ENCODE data around the gene SMC3. TPM values are rescaled to one million over a fixed set of nuclear protein-coding genes. Genes with fewer than 3 reads are reported as not detected.
A peak's percentile ranks its signal among the peaks of the same experiment; 100 is the strongest.
"Not testable (repeated sequence)": the region's sequence is repeated elsewhere in the genome, so short reads cannot be mapped to it uniquely, and the experiment has no call there.

The SMC3 gene
- total and polyA plus RNA-seq, 12 donors, result 11.1 to 23.5 (median 20.0) TPM

DNA sequence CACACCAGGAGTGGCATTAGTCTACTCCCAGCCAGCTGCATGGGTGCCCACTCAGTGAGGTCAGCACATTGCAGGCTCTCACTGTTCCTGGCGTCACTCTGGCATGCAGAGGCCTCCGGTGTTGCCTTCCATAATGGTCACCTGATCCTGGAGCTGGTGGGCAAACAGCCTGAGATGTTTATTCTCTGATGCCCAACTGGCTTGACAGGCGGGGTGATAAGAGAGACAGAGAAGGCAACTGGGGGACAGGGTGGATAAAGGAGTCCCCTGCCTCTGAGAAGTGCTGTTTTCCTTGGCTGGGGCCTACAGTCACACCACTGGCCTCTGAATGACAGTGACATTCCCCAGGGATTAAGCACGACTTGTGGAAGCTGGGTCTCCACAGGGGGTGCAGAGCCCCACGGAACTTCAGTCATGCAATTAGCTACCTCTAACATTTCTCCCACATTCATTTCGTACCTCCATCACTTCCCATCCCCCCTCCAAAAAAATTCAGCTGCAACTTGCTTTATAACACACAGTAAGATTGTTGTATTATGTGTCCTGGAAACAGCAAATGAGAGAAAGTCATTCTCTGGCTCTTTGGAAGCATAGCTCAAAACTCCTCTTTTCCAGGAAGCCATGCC lies 69.5 kb downstream of the SMC3 start:
- DNase-seq (peak; percentile 54 to 75), ATAC-seq (peak; percentile 47 to 94 (median 86))
- Histone ChIP-seq H3K27me3 (peaks cover 0 to 19% (median 5%) of the 10 kb centered on the region in 7 donors), H3K4me3 (no peak overlapping the region), H3K4me1 (peaks cover 0 to 44% (median 22%) of the 10 kb centered on the region in 9 donors), H3K36me3 (no peaks in the 10 kb centered on the region), H3K9me3 (no peaks in the 10 kb centered on the region), H3K27ac (peak overlapping the region; percentile 38 to 85 (median 80))
- TF ChIP-seq, protein P1, sequence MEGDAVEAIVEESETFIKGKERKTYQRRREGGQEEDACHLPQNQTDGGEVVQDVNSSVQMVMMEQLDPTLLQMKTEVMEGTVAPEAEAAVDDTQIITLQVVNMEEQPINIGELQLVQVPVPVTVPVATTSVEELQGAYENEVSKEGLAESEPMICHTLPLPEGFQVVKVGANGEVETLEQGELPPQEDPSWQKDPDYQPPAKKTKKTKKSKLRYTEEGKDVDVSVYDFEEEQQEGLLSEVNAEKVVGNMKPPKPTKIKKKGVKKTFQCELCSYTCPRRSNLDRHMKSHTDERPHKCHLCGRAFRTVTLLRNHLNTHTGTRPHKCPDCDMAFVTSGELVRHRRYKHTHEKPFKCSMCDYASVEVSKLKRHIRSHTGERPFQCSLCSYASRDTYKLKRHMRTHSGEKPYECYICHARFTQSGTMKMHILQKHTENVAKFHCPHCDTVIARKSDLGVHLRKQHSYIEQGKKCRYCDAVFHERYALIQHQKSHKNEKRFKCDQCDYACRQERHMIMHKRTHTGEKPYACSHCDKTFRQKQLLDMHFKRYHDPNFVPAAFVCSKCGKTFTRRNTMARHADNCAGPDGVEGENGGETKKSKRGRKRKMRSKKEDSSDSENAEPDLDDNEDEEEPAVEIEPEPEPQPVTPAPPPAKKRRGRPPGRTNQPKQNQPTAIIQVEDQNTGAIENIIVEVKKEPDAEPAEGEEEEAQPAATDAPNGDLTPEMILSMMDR (IDR thresholded peaks at IDR 0.05), result no peak
- WGBS, 2 donors, result 24 to 41% methylated on average over 6 of the region's 6 CpGs
- intact Hi-C loops (cut with DNase I), result no loop called here

DNA sequence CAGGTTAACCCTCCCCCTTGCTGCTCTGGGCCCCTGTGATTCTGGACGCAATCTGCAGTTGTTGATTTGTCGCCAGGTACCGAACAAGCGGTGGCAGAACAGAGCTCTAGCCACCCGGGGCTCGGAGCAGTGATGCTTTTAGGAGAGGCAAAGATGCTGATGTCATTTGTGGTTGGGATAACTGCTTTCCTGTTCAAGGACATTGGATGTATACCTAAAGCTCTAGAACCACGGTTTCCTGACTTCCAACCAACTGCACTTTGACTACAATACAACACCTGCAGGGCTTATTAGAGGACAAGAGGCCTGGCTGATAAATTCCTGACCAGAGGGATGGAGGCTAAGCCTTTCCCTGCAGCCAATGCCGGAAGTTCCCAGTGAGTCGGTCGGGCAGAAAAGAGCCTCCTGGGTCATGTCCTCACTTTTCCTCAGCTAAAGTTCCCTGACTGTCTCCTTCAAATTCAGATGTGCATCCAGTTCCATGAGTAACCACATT lies 70.1 kb downstream of the SMC3 start:
- Histone ChIP-seq H3K27ac (peak overlapping the region in 9 of 10 donors; percentile 59 to 85 (median 82)), H3K4me3 (no peak overlapping the region), H3K4me1 (peaks cover 0 to 44% (median 22%) of the 10 kb centered on the region in 9 donors), H3K36me3 (no peaks in the 10 kb centered on the region), H3K27me3 (peaks cover 0 to 24% (median 11%) of the 10 kb centered on the region in 7 donors), H3K9me3 (no peaks in the 10 kb centered on the region)
- ATAC-seq, result peak in 6 of 8 donors; percentile 22 to 36 (median 32)
- no peak for DNase-seq
- TF ChIP-seq, protein P1 (IDR thresholded peaks at IDR 0.05), result no peak
- intact Hi-C loops (cut with DNase I), result no loop called here
- WGBS, 2 donors, result 13 to 19% methylated on average over 10 of the region's 10 CpGs

DNA sequence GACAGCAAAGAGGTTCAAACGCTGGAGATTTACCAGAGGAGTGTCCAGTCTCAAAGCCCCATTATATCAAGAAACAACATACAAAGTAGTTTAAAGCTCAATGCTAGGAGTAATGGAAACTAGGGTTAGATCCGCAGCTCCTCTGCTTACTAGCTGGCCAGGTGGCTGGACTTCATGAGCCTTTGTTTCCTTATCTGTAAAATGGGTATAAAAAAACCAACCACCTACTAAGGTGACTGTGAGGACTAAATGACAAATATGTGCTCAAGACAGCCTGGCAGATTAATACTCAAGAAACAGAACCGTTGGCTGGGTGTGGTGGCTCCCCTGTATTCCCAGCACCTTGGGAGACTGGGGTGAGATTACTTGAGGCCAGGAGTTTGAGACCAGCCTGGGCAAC lies 70.8 kb downstream of the SMC3 start:
- H3K9me3 ChIP-seq, result no peaks in the 10 kb centered on the region
- WGBS, 2 donors, result 81 to 88% methylated on average over 3 of the region's 3 CpGs
- H3K27ac ChIP-seq, result peak overlapping the region in 6 of 10 donors; percentile 79 to 85 (median 83)
- no peaks in the 10 kb centered on the region for H3K36me3 ChIP-seq
- no peak for DNase-seq
- TF ChIP-seq, protein P1 (IDR thresholded peaks at IDR 0.05), result no peak
- H3K4me1 ChIP-seq, result peaks cover 0 to 50% (median 25%) of the 10 kb centered on the region in 9 donors
- intact Hi-C loops (cut with DNase I), result no loop called here
- no peak overlapping the region for H3K4me3 ChIP-seq
- ATAC-seq, result no peak
- H3K27me3 ChIP-seq, result peaks cover 0 to 32% (median 18%) of the 10 kb centered on the region in 7 donors

DNA sequence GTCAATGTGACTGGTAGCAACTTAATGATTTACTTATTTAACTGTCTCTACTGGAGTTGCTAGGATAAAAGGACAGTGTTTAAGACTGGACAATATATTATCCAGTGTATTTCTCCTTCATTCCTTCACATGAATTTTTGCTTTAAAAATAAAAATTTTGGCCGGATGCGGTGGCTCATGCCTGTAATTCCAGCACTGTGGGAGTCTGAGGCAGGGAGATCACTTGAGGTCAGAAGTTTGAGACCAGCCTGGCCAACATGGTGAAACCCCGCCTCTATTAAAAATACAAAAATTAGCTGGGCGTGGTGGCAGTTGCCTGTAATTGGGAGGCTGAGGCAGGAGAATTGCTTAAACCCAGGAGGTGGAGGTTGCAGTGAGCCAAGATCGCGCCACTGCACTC lies 71.6 kb downstream of the SMC3 start:
- H3K4me1 ChIP-seq, result peaks cover 0 to 57% (median 32%) of the 10 kb centered on the region in 9 donors
- intact Hi-C loops (cut with DNase I), result not testable (repeated sequence)
- WGBS, 2 donors, result 92 to 94% methylated on average over 6 of the region's 6 CpGs

DNA sequence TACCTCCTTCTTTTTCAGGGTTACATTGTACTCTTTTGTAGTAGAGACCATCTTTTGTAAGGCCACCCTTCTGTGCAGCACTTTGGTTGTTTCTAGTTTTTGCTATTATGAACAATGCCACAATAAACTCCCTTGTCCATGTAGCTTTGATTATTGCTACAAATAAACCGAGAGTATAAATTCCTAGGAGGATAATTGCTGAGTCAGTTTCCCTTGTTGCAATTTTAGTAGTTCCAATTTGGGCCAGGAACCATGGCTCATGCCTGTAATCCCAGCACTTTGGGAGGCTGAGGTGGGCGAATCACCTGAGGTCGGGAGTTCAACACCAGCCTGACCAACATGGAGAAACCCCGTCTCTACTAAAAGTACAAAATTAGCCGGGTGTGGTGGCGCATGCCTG lies 72.4 kb downstream of the SMC3 start:
- H3K9me3 ChIP-seq, H3K4me3 ChIP-seq, ATAC-seq, H3K27ac ChIP-seq, H3K36me3 ChIP-seq, DNase-seq: not testable (repeated sequence)
- Histone ChIP-seq H3K4me1 (peaks cover 0 to 53% (median 36%) of the 10 kb centered on the region in 9 donors), H3K27me3 (peaks cover 0 to 47% (median 33%) of the 10 kb centered on the region in 7 donors)
- 79 to 87% methylated on average over 3 to 6 of the region's 6 CpGs for WGBS, 2 donors
- intact Hi-C loops (cut with DNase I), result loop anchor here in 1 of 10 donors (5.0 to 10.0 kb wide), 2 partner anchors 42 to 135 kb away; no protein-coding TSS in a partner anchor

More for the DNA sequence above, 71.6 kb downstream of the SMC3 start:
- not testable (repeated sequence) for H3K9me3 ChIP-seq, H3K27ac ChIP-seq, H3K4me3 ChIP-seq, H3K36me3 ChIP-seq, DNase-seq, ATAC-seq
- H3K27me3 ChIP-seq, result peaks cover 0 to 39% (median 25%) of the 10 kb centered on the region in 7 donors

Data from heart right ventricle (tissue), 16 donors.